GM19455 (cell line): ENCODE data around the gene SLC22A7.
"Not testable (repeated sequence)": the region's sequence is repeated elsewhere in the genome, so short reads cannot be mapped to it uniquely, and the experiment has no call there.

Experiments
- ATAC-seq: cut with Tn5 transposase; IDR thresholded peaks from one replicate; pipeline ENCODE4 v1.9.1; 2021; ENCODE audit not compliant: unreplicated experiment

SLC22A7 gene

DNA sequence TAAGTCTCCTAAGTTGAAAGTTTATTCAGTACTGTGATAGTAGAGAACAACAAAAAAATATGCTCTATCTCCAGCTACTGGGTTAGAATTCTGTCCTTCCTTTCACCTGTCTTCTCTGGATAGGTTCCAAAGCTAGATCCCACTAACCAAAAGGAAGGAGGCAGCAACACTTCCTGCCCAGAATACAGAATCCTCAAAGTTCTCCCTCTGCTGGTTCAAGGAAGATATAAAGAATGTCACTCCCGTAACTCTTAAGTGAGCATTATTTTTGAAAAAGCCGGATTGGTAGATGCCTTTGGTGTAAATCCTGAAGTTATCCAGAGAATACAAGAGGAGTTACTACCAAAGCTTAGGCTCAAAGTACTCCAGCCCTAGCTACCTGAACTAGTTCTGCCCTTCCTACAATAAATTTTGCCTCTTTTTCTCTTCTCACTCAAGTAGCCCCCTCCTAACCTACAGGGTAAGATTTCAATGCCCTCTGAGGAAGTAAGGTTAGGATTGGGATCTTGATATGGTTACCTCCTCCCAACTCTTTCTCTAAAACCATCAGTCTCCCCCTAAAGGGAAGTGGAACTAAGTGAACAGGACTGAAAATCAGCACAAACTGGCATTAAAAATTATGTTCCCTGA lies 36.5 kb downstream of the SLC22A7 start:
- no peak for ATAC-seq

DNA sequence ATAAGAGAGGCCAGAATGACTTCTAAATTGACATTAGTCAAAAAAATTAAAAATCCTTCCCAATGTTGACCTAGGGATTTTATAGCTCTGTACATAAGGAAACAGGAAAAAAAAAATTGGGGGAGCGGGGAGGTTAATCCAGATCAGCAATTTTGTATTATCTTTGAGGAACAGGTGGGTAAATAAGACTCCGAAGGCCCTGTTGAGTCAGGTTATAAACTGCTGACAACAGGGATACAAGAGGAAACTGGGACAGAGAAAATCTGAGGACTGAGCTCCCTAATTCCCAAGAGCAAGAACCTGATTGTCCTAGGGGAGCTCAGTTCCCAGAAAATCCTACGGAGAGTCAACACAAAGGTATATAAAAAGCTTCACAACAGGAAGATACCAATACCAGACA lies 37.4 kb downstream of the SLC22A7 start:
- ATAC-seq: no peak

DNA sequence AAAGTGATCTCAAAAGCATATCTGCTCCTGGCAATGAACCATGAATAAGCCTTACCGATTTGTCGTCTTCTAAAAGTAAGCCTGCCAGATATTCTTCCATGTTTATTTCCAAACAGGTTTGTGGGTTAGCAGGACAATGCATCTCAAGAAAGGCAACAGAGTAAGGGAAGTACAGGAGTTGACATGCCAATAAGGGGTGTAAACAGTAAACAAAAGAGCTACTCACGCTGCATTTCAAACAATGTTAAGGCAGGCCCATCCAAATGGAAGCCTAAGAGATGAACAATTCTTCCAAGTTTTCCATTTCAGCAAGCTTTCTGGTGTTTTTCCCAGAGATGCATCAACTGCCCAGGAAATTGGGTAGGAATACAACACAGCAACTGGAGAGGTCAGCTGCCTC lies 38.3 kb downstream of the SLC22A7 start:
- ATAC-seq: no peak

DNA sequence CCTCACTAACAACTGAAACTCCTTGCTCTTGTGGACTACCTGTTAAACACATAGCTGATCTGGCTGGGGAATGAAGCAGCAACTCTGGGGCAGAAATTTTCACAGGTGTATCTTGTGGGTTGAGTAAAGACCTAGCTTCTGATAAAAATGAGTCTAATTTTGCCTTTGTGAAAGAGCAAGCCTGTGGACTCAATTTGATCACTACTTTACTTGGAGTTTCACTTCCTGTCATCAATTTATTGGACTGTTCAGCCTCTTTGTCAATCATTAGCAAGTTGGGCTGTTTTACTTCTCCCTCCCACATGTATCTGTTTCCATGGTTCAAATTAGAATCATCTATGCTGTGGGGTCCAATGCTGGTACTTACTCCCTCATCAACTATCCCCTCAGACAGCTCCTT lies 40.2 kb downstream of the SLC22A7 start:
- ATAC-seq: no peak

DNA sequence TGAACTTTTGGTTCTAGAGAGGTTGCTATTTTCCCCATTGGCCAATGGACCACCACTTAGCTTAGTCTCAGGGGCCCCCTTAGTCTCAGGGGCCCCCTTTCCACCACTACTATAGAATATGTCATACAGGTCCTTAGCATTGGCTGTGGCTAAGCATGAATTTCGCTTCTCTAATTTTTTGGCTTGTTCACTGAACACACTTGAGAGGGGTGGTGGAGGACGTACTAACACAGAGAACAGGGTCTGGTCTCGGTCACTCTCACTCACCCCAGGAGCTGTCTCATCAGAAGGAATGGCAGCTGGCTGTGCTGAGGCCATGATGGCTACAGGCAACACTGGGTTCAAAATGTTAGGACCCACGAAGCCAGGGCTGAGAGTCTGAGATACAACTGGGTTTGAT lies 41.1 kb downstream of the SLC22A7 start:
- ATAC-seq: peak; percentile 56

DNA sequence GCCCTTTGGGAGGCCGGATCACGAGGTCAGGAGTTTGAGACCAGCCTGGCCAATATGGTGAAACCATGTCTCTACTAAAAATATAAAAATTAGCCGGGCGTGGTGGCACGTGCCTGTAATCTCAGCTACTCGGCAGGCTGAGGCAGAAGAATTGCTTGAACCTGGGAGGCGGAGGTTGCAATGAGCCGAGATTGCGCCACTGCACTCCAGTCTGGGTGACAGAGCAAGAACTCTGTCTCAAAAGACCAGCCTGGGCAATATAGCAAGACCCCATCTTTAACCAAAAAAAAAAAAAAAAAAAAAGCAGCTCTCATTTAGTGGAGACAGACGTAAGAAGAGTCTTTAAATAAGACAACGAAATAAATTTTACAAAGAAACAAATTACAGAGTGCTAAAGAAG lies 48.2 kb downstream of the SLC22A7 start:
- not testable (repeated sequence) for ATAC-seq

DNA sequence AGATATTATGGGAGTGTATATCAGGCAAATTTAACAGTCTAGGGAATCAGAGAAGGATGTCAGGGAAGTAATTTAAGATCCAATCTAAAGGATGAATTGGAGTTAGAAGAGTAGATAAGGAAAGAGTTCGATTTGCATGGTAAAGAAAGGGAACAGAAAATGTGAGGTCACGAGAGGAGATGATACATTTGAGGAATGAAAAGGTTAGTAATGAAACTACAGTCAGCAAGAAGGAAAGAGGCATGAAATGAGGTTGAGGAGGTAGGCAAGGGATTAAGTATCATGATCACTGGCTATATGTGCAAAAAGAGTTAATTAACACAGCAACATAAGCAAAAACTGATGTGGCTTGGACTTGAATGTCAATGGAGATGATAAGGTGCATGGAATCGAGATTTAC lies 49.0 kb downstream of the SLC22A7 start:
- ATAC-seq: no peak

DNA sequence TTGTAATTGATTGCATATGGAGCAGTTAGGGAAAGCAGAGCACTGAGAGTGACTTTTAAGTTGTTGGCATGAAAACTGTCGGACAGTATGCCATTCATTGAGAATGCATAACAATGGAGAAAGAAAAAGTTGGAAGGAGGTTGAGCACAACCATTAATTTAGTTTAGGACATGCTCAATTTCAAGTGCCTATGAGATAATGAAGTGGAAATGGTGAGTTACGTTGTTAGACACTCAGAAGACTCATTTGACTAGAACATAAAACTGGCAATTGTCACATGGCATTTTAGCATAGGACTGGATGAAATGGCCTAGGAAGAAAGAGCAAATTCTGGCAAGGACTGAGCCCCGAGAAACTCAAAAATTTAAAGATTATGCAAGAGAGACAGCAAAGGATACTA lies 49.4 kb downstream of the SLC22A7 start:
- ATAC-seq: no peak

DNA sequence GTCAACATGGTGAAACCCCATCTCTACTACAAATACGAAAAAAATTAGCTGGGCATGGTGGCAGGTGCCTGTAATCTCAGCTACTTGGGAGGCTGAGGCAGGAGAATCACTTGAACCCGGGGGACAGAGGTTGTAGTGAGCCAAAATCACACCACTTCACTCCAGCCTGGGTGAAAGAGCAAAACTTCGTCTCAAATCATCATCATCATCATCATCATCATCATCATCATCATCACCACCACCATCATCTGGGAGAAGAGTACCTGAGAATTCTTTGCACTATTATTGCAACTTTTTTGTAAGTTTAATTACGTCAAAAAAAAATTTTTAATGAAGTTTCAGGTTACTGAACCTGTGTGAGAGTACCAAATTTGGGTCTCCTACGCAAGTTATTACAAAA lies 53.9 kb downstream of the SLC22A7 start:
- ATAC-seq: not testable (repeated sequence)
